Measurements from ENCODE around the gene UBE2K. TPM values are rescaled to one million over a fixed set of nuclear protein-coding genes. Genes with fewer than 3 reads are reported as not detected.
"Not testable (repeated sequence)": the region's sequence is repeated elsewhere in the genome, so short reads cannot be mapped to it uniquely, and the experiment has no call there.

UBE2K gene
- total and polyA plus RNA-seq, 2 donors (not counting 1 experiment from before 2014, with no cell fraction given): 19.3 to 51.0 TPM

- intact Hi-C loops (cut with micrococcal nuclease); CTCF ChIA-PET; POLR2A ChIA-PET; H3K27me3 Mint-ChIP-seq; H3K4me3 ChIP-seq (ENCODE audit: control extremely low read depth in 1 of 5, extremely low read depth in 1 of 5, insufficient read depth in 1 of 5, low read depth in 2 of 5, low read length in 4 of 5); H4K20me1 ChIP-seq (ENCODE audit: control insufficient read depth, insufficient read depth, low read length, poor library complexity, severe bottlenecking); H3K36me3 ChIP-seq (replicated peaks in 1 of 2; ENCODE audit: control extremely low read depth in 1 of 2, control insufficient read depth in 1 of 2, extremely low read depth in 1 of 2, insufficient read depth in 2 of 2, low read length in 1 of 2); H3K4me3 Mint-ChIP-seq; H3K27ac ChIP-seq (ENCODE audit: low read length in 2 of 2); H3K9ac ChIP-seq (ENCODE audit: low read length); H3K27ac Mint-ChIP-seq; DNase-seq; H3K4me2 ChIP-seq (replicated peaks; ENCODE audit: low read depth, low read length, poor library complexity, severe bottlenecking); H3K9me3 Mint-ChIP-seq (ENCODE audit: insufficient read depth); ATAC-seq (ENCODE audit: low read depth); H3K27me3 ChIP-seq (replicated peaks in 1 of 4; ENCODE audit: control extremely low read depth in 1 of 4, control insufficient read depth in 3 of 4, insufficient read depth in 4 of 4, low read length in 3 of 4); H3K9me3 ChIP-seq (ENCODE audit: control extremely low read depth in 1 of 3, control insufficient read depth in 2 of 3, insufficient read depth in 1 of 3, low read length in 2 of 3); H2AFZ ChIP-seq (ENCODE audit: insufficient read depth, low read depth, low read length, poor library complexity, severe bottlenecking); H3K79me2 ChIP-seq (ENCODE audit: control insufficient read depth, insufficient read depth, low read length): not testable (repeated sequence)
- peaks cover 0 to 21% of the 10 kb centered on the region in 2 donors for H3K4me1 ChIP-seq (ENCODE audit: control insufficient read depth in 2 of 2, insufficient read depth in 2 of 2, low read length in 2 of 2)
- H3K4me1 Mint-ChIP-seq: peaks cover 20% of the 10 kb centered on the region
- WGBS (ENCODE audit: insufficient coverage): 100% methylated on average over 4 of the region's 4 CpGs
Observed at GRCh38 chr4:39651586-39651985, 46.4 kb upstream of the UBE2K start.

- Histone ChIP-seq H3K4me1 (ENCODE audit: control insufficient read depth in 2 of 2, insufficient read depth in 2 of 2, low read length in 2 of 2) (peaks cover 16 to 43% of the 10 kb centered on the region in 2 donors), H2AFZ (ENCODE audit: insufficient read depth, low read depth, low read length, poor library complexity, severe bottlenecking) (no peak overlapping the region), H3K27ac (ENCODE audit: low read length in 2 of 2) (no peak overlapping the region), H4K20me1 (ENCODE audit: control insufficient read depth, insufficient read depth, low read length, poor library complexity, severe bottlenecking) (no peaks in the 10 kb centered on the region), H3K9me3 (ENCODE audit: control extremely low read depth in 1 of 3, control insufficient read depth in 2 of 3, insufficient read depth in 1 of 3, low read length in 2 of 3) (no peaks in the 10 kb centered on the region), H3K4me3 (ENCODE audit: control extremely low read depth in 1 of 5, extremely low read depth in 1 of 5, insufficient read depth in 1 of 5, low read depth in 2 of 5, low read length in 4 of 5) (no peak overlapping the region), H3K27me3 (replicated peaks in 1 of 4; ENCODE audit: control extremely low read depth in 1 of 4, control insufficient read depth in 3 of 4, insufficient read depth in 4 of 4, low read length in 3 of 4) (no peaks in the 10 kb centered on the region), H3K36me3 (replicated peaks in 1 of 2; ENCODE audit: control extremely low read depth in 1 of 2, control insufficient read depth in 1 of 2, extremely low read depth in 1 of 2, insufficient read depth in 2 of 2, low read length in 1 of 2) (no peaks in the 10 kb centered on the region), H3K79me2 (ENCODE audit: control insufficient read depth, insufficient read depth, low read length) (peaks cover 2% of the 10 kb centered on the region), H3K4me2 (replicated peaks; ENCODE audit: low read depth, low read length, poor library complexity, severe bottlenecking) (no peak overlapping the region), H3K9ac (ENCODE audit: low read length) (no peak overlapping the region)
- H3K27me3 Mint-ChIP-seq: no peaks in the 10 kb centered on the region
- no peak overlapping the region for H3K27ac Mint-ChIP-seq
- H3K4me3 Mint-ChIP-seq: no peak overlapping the region
- POLR2A ChIA-PET: no interaction called here
- H3K4me1 Mint-ChIP-seq: peaks cover 35% of the 10 kb centered on the region
- DNase-seq: no peak
- TF ChIP-seq EZH2 (IDR thresholded peaks at IDR 0.05; ENCODE audit: borderline replicate concordance, insufficient read depth, low read depth, low read length, poor library complexity, severe bottlenecking) (no peak), CTCF (IDR thresholded peaks at IDR 0.05) (no peak)
- intact Hi-C loops (cut with micrococcal nuclease): no loop called here
- CTCF ChIA-PET: interaction anchor here (0.5 kb wide), 1 partner anchor 41 kb away, joined by 3 read pairs; no protein-coding TSS in a partner anchor
- no peaks in the 10 kb centered on the region for H3K9me3 Mint-ChIP-seq (ENCODE audit: insufficient read depth)
- ATAC-seq (ENCODE audit: low read depth): no peak
Observed at GRCh38 chr4:39655211-39655610, 42.7 kb upstream of the UBE2K start.
